ENCODE data around the gene SNX20.
A peak's percentile ranks its signal among the peaks of the same experiment; 100 is the strongest.

Gene SNX20

GRCh38 chr16:50651835-50652438, 29.2 kb downstream of the SNX20 start:
- TF ChIP-seq EP300 (IDR thresholded peaks at IDR 0.05; ENCODE audit: borderline replicate concordance) (no peak), TEAD4 (IDR thresholded peaks at IDR 0.05) (no peak), USF1 (IDR thresholded peaks at IDR 0.05) (peak; percentile 77)

GRCh38 chr16:50646345-50646744, 34.8 kb downstream of the SNX20 start:
- TF ChIP-seq MAX (IDR thresholded peaks at IDR 0.05): no peak
- no peak for TF ChIP-seq EP300 (IDR thresholded peaks at IDR 0.05; ENCODE audit: borderline replicate concordance)
- no peak for TF ChIP-seq USF1 (IDR thresholded peaks at IDR 0.05)

- no peak for TF ChIP-seq YY1 (IDR thresholded peaks at IDR 0.05; ENCODE audit: low read depth)
- no peak for TF ChIP-seq EP300 (IDR thresholded peaks at IDR 0.05; ENCODE audit: borderline replicate concordance)
- no peak for TF ChIP-seq USF1 (IDR thresholded peaks at IDR 0.05)
- no peak for TF ChIP-seq MAX (IDR thresholded peaks at IDR 0.05)
- TF ChIP-seq TAF1 (IDR thresholded peaks at IDR 0.05; ENCODE audit: low read depth): no peak
- no peak for TF ChIP-seq CREB1 (IDR thresholded peaks at IDR 0.05; ENCODE audit: low read depth)
- TF ChIP-seq EGR1 (IDR thresholded peaks at IDR 0.05): no peak
- TF ChIP-seq CEBPB (IDR thresholded peaks at IDR 0.05): no peak
- TF ChIP-seq FOXM1 (IDR thresholded peaks at IDR 0.05; ENCODE audit: borderline replicate concordance, low read depth): no peak
- no peak for TF ChIP-seq RAD21 (IDR thresholded peaks at IDR 0.05; ENCODE audit: low read depth)
- no peak for TF ChIP-seq REST (IDR thresholded peaks at IDR 0.05; ENCODE audit: low read depth)
- TF ChIP-seq TCF12 (IDR thresholded peaks at IDR 0.05; ENCODE audit: low read depth): no peak
- TF ChIP-seq ZBTB7A (IDR thresholded peaks at IDR 0.05; ENCODE audit: low read depth): no peak
- no peak for TF ChIP-seq TEAD4 (IDR thresholded peaks at IDR 0.05)
Measured at GRCh38 chr16:50645563-50646220, 35.4 kb downstream of the SNX20 start.

- no peak for TF ChIP-seq EGR1 (IDR thresholded peaks at IDR 0.05)
- TF ChIP-seq RAD21 (IDR thresholded peaks at IDR 0.05; ENCODE audit: low read depth): peak; percentile 59
- TF ChIP-seq FOXM1 (IDR thresholded peaks at IDR 0.05; ENCODE audit: borderline replicate concordance, low read depth): no peak
Measured at GRCh38 chr16:50644729-50645128, 36.4 kb downstream of the SNX20 start.

GRCh38 chr16:50644245-50644644, 36.9 kb downstream of the SNX20 start:
- TF ChIP-seq MAX (IDR thresholded peaks at IDR 0.05) (no peak), EGR1 (IDR thresholded peaks at IDR 0.05) (no peak), TAF1 (IDR thresholded peaks at IDR 0.05; ENCODE audit: low read depth) (no peak), USF1 (IDR thresholded peaks at IDR 0.05) (no peak), CEBPB (IDR thresholded peaks at IDR 0.05) (no peak)

GRCh38 chr16:50643192-50643591, 37.9 kb downstream of the SNX20 start:
- TF ChIP-seq TCF12 (IDR thresholded peaks at IDR 0.05; ENCODE audit: low read depth) (no peak), CEBPB (IDR thresholded peaks at IDR 0.05) (no peak), TAF1 (IDR thresholded peaks at IDR 0.05; ENCODE audit: low read depth) (no peak), YY1 (IDR thresholded peaks at IDR 0.05; ENCODE audit: low read depth) (no peak), EGR1 (IDR thresholded peaks at IDR 0.05) (no peak), USF1 (IDR thresholded peaks at IDR 0.05) (no peak), ZBTB7A (IDR thresholded peaks at IDR 0.05; ENCODE audit: low read depth) (no peak), EP300 (IDR thresholded peaks at IDR 0.05; ENCODE audit: borderline replicate concordance) (no peak), REST (IDR thresholded peaks at IDR 0.05; ENCODE audit: low read depth) (no peak), TEAD4 (IDR thresholded peaks at IDR 0.05) (no peak)
